Measurements from ENCODE around the gene NT5C3B. TPM values are rescaled to one million over a fixed set of nuclear protein-coding genes. Genes with fewer than 3 reads are reported as not detected.

NT5C3B gene
- total RNA-seq, 2 experiments from 2014 or later = 0.16 to 12.1 TPM

- no TSS peak for BruUV-seq (replicated peaks)
- Histone ChIP-seq H3K79me2 (ENCODE audit: insufficient read depth, low read depth, low read length) (no peaks in the 10 kb centered on the region), H3K9me3 (ENCODE audit: low read length) (no peaks in the 10 kb centered on the region), H3K4me2 (ENCODE audit: low read length) (no peak overlapping the region), H3K27ac (ENCODE audit: low read depth, low read length, poor library complexity, severe bottlenecking) (no peak overlapping the region), H2AFZ (ENCODE audit: low read length) (no peak overlapping the region), H3K36me3 (ENCODE audit: insufficient read depth, low read length) (peaks cover 84% of the 10 kb centered on the region), H4K20me1 (ENCODE audit: insufficient read depth, low read length) (no peaks in the 10 kb centered on the region), H3K4me3 (ENCODE audit: low read depth, low read length, poor library complexity, severe bottlenecking) (no peak overlapping the region), H3K4me1 (ENCODE audit: insufficient read depth, low read length, poor library complexity, severe bottlenecking) (no peaks in the 10 kb centered on the region), H3K9me2 (ENCODE audit: insufficient read depth, low read length) (no peaks in the 10 kb centered on the region)
- no peak for TF ChIP-seq EZH2phosphoT487 (IDR thresholded peaks at IDR 0.05; ENCODE audit: borderline replicate concordance, low read depth, low read length)
- TF ChIP-seq, protein P1, sequence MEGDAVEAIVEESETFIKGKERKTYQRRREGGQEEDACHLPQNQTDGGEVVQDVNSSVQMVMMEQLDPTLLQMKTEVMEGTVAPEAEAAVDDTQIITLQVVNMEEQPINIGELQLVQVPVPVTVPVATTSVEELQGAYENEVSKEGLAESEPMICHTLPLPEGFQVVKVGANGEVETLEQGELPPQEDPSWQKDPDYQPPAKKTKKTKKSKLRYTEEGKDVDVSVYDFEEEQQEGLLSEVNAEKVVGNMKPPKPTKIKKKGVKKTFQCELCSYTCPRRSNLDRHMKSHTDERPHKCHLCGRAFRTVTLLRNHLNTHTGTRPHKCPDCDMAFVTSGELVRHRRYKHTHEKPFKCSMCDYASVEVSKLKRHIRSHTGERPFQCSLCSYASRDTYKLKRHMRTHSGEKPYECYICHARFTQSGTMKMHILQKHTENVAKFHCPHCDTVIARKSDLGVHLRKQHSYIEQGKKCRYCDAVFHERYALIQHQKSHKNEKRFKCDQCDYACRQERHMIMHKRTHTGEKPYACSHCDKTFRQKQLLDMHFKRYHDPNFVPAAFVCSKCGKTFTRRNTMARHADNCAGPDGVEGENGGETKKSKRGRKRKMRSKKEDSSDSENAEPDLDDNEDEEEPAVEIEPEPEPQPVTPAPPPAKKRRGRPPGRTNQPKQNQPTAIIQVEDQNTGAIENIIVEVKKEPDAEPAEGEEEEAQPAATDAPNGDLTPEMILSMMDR (conservative IDR thresholded peaks at IDR 0.05; ENCODE audit: low read length) = no peak
- ChIA-PET POLR2A (interaction anchor here (0.6 kb wide), 2 partner anchors 76 to 797 kb away, joined by 3 read pairs; no protein-coding TSS in a partner anchor), CTCF (ENCODE audit: unreplicated experiment) (interaction anchor here (0.6 kb wide), 1 partner anchor 15 kb away, joined by 4 read pairs; no protein-coding TSS in a partner anchor)
- intact Hi-C loops (cut with micrococcal nuclease; ENCODE audit: unreplicated experiment) = no loop called here
- no peak for DNase-seq (ENCODE audit: low spot score)
These were observed 37.7 kb upstream of the NT5C3B start for GRCh38 chr17:41873559-41874292.

- no peaks in the 10 kb centered on the region for H3K9me3 ChIP-seq (ENCODE audit: low read length)
- no peaks in the 10 kb centered on the region for H4K20me1 ChIP-seq (ENCODE audit: insufficient read depth, low read length)
- POLR2A ChIA-PET = no interaction called here
- no peak overlapping the region for H3K4me2 ChIP-seq (ENCODE audit: low read length)
- no peak overlapping the region for H3K4me3 ChIP-seq (ENCODE audit: low read depth, low read length, poor library complexity, severe bottlenecking)
- DNase-seq (ENCODE audit: low spot score) = no peak
- H2AFZ ChIP-seq (ENCODE audit: low read length) = no peak overlapping the region
- H3K9me2 ChIP-seq (ENCODE audit: insufficient read depth, low read length) = no peaks in the 10 kb centered on the region
- H3K27ac ChIP-seq (ENCODE audit: low read depth, low read length, poor library complexity, severe bottlenecking) = no peak overlapping the region
- intact Hi-C loops (cut with micrococcal nuclease; ENCODE audit: unreplicated experiment) = no loop called here
- H3K36me3 ChIP-seq (ENCODE audit: insufficient read depth, low read length) = peaks cover 78% of the 10 kb centered on the region
- TF ChIP-seq, protein P1 (conservative IDR thresholded peaks at IDR 0.05; ENCODE audit: low read length) = no peak
- no peak for TF ChIP-seq EZH2phosphoT487 (IDR thresholded peaks at IDR 0.05; ENCODE audit: borderline replicate concordance, low read depth, low read length)
- no TSS peak for BruUV-seq (replicated peaks)
- H3K79me2 ChIP-seq (ENCODE audit: insufficient read depth, low read depth, low read length) = no peaks in the 10 kb centered on the region
- CTCF ChIA-PET (ENCODE audit: unreplicated experiment) = no interaction called here
- no peaks in the 10 kb centered on the region for H3K4me1 ChIP-seq (ENCODE audit: insufficient read depth, low read length, poor library complexity, severe bottlenecking)
These were observed 35.8 kb upstream of the NT5C3B start for GRCh38 chr17:41871789-41872188.

DNA sequence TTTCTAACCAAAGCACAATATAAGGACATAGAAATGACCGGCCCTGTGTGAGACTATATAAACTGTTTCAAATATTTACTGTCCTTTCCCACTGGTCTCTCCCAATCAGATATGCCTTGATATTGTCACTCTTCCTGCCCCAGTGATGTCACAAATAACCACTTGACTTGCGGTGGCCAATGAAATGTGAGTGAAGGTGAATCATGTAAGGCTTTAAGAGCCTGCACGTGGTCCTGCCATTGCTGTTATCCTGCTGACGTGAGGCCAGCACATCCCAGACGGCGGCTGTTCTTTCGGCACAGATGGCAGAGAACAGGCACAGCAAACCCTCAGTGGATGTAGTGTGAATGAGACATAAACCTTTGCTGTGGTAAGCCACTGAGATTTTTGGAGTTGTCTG lies 34.6 kb upstream of the NT5C3B start:
- Histone ChIP-seq H3K27ac (ENCODE audit: low read depth, low read length, poor library complexity, severe bottlenecking) (no peak overlapping the region), H3K36me3 (ENCODE audit: insufficient read depth, low read length) (peaks cover 81% of the 10 kb centered on the region), H3K4me3 (ENCODE audit: low read depth, low read length, poor library complexity, severe bottlenecking) (no peak overlapping the region), H3K4me1 (ENCODE audit: insufficient read depth, low read length, poor library complexity, severe bottlenecking) (no peaks in the 10 kb centered on the region), H3K79me2 (ENCODE audit: insufficient read depth, low read depth, low read length) (no peaks in the 10 kb centered on the region), H2AFZ (ENCODE audit: low read length) (no peak overlapping the region), H3K4me2 (ENCODE audit: low read length) (no peak overlapping the region), H4K20me1 (ENCODE audit: insufficient read depth, low read length) (no peaks in the 10 kb centered on the region), H3K9me2 (ENCODE audit: insufficient read depth, low read length) (no peaks in the 10 kb centered on the region), H3K9me3 (ENCODE audit: low read length) (no peaks in the 10 kb centered on the region)
- TF ChIP-seq, protein P1 (conservative IDR thresholded peaks at IDR 0.05; ENCODE audit: low read length) = no peak
- DNase-seq (ENCODE audit: low spot score) = no peak
- intact Hi-C loops (cut with micrococcal nuclease; ENCODE audit: unreplicated experiment) = no loop called here
- CTCF ChIA-PET (ENCODE audit: unreplicated experiment) = interaction anchor here (0.5 kb wide), 1 partner anchor 321 kb away, joined by 5 read pairs; no protein-coding TSS in a partner anchor
- POLR2A ChIA-PET = interaction anchor here (0.6 to 0.7 kb wide), 2 partner anchors 116 to 139 kb away, joined by 3 read pairs; no protein-coding TSS in a partner anchor
- no TSS peak for BruUV-seq (replicated peaks)
